GM06990 (cell line): ENCODE data around the gene FYB1.

ENCODE experiments used
- DNase-seq: peaks from one replicate; pipeline ENCODE4 v3.0.0-alpha.2; 2011; ENCODE audit not compliant: insufficient read length; ENCODE audit errors: extremely low read depth
- H3K27me3 ChIP-seq: replicated peaks from 2 replicates; pipeline ENCODE4 v1.6.0; 2011; ENCODE audit warnings: low read length; ENCODE audit not compliant: control insufficient read depth, insufficient read depth
- H3K36me3 ChIP-seq: 2 replicates; pipeline ENCODE4 v1.5.1; 2011; ENCODE audit warnings: low read length; ENCODE audit not compliant: control insufficient read depth, insufficient read depth
- H3K4me3 ChIP-seq: replicated peaks from 2 replicates; pipeline ENCODE4 v1.5.1; 2011; ENCODE audit warnings: low read depth, mild to moderate bottlenecking, control low read depth, low read length
- TF ChIP-seq, protein P1 (sequence below): IDR thresholded peaks from 2 replicates; pipeline ENCODE4 v1.5.1; 2011; ENCODE audit warnings: low read length, control low read depth, mild to moderate bottlenecking, inconsistent platforms; ENCODE audit not compliant: insufficient read depth, poor library complexity, severe bottlenecking

FYB1 gene

DNA sequence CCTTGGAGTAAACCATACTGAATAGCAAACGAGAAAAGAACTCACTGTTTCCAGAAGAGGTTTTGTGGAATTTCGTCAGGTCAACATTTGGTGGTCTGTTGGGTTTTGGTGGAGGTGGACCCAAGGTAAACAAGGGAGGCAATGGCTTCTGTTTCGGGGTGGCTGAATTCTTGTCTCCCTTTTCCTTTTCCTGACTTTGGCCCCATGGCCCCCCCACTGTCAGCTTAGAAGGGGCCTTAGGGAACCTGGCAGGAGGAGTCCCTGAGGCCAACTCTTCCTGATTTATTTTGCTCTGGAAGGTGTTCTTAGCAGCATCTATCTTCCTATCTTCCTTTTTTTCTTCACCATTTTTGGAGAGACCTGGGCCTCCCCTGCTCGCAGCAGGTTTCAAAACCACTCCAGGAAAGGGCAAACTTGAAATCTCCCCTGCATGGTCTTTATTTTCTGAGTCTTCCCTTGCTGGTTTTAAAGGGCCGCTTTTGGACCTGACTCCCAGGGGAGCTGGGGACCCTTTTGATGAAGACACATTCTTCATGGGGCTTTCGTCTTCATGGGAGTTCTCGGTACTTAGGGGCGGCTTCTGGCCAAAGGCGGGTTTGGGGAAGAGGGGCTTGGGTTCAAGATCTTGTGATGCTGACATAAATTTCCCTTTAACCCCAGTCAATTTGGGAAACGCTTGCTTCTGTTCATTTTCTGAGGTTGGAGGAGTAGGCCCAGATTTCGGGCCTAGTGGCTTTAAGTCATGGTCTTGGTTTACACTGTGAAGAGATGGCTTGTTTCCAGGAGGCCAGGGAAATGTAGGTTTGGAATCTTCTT lies 17.4 kb downstream of the FYB1 start:
- TF ChIP-seq, protein P1, sequence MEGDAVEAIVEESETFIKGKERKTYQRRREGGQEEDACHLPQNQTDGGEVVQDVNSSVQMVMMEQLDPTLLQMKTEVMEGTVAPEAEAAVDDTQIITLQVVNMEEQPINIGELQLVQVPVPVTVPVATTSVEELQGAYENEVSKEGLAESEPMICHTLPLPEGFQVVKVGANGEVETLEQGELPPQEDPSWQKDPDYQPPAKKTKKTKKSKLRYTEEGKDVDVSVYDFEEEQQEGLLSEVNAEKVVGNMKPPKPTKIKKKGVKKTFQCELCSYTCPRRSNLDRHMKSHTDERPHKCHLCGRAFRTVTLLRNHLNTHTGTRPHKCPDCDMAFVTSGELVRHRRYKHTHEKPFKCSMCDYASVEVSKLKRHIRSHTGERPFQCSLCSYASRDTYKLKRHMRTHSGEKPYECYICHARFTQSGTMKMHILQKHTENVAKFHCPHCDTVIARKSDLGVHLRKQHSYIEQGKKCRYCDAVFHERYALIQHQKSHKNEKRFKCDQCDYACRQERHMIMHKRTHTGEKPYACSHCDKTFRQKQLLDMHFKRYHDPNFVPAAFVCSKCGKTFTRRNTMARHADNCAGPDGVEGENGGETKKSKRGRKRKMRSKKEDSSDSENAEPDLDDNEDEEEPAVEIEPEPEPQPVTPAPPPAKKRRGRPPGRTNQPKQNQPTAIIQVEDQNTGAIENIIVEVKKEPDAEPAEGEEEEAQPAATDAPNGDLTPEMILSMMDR, result no peak
- Histone ChIP-seq H3K36me3 (no peaks in the 10 kb centered on the region), H3K4me3 (no peak overlapping the region), H3K27me3 (no peaks in the 10 kb centered on the region)
- DNase-seq, result no peak

DNA sequence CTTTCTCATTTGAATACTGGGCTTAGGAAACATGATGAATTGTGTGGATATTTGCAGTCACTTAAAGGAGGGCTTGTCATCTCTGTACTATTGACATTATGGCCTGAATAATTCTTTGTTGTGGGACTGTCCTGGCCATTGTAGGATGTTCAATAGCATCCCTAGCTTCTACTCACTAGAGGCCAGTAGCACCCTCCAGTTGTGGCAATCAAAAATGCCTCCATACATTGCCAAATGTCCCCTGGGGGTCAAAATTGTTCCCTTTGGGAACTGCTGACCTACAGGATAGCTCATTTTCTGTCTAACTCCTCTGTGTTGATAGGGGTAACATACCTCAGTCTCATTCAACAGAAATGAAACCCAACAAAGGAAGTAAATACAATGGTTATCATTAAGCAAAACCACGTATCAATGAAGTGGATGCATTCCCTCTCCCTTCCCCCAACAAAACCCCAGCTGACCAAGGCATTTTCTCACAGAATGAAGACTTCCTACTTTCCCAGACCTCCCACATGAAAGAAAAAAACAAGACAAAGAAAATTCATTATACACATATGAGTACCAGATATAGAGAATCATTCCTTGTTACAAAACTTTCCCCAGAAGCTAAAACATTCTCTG lies 18.1 kb downstream of the FYB1 start:
- Histone ChIP-seq H3K27me3 (no peaks in the 10 kb centered on the region), H3K36me3 (no peaks in the 10 kb centered on the region), H3K4me3 (no peak overlapping the region)
- DNase-seq, result no peak
- TF ChIP-seq, protein P1, result no peak

DNA sequence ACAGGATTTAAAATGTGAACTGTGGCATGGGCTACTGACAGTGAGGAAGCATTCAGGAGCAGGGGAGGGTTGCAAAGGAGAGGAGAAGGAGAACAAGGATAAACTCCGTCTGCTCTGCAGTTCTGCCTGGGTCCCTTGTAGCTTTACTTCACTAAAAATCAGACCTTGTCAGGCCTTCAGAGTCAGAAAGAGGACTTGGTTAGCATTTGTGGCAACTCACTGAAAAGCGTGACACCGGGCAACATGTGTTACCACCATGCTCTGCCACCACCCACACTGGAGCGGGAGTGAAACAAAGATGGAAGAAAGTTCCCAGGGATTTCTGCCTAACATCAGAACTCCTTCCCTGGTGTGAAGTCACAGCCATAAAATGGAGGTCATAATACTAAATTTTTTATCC lies 19.3 kb downstream of the FYB1 start:
- no peaks in the 10 kb centered on the region for H3K36me3 ChIP-seq
- DNase-seq, result no peak
- no peak overlapping the region for H3K4me3 ChIP-seq
- TF ChIP-seq, protein P1, result no peak
- H3K27me3 ChIP-seq, result no peaks in the 10 kb centered on the region

DNA sequence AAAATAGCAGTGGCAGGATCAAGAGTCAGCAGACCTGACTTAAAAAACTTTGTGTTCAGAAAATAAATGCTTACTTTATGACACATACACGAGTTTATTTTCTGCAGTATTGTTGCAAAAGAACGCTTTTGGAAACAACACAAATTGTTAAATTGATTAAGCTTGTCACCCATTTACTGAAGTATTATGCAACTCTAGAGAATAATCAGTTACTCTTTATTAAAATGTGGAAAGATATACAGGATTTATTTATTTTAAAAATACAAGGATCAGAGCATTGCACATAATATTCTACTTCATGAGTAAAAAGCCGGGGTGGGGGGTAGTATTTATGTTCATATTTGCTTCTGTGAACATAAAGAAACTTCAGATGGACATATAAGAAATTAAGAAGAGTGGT lies 20.0 kb downstream of the FYB1 start:
- no peak for DNase-seq
- no peaks in the 10 kb centered on the region for H3K36me3 ChIP-seq
- H3K4me3 ChIP-seq, result no peak overlapping the region
- TF ChIP-seq, protein P1, result no peak
- no peaks in the 10 kb centered on the region for H3K27me3 ChIP-seq

DNA sequence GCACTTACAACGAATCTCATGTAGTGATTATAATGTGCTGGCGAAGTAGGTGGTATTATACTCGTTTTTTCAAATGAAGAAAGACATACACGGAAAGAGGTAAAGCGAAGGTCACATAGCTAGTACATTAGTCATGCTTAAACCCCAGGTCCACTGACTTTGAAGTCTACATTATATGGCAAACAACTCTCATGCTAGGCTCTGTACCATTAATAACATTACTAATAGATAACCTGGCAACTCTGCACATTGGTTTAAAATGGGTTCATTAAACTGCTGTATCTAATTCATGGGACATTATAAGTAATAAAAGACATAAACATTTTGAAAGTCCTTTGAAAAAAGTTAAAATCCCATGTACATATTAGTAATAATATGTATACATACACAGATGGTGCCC lies 21.2 kb downstream of the FYB1 start:
- no peak for DNase-seq
- no peaks in the 10 kb centered on the region for H3K36me3 ChIP-seq
- H3K4me3 ChIP-seq, result no peak overlapping the region
- no peaks in the 10 kb centered on the region for H3K27me3 ChIP-seq
- TF ChIP-seq, protein P1, result no peak
